Stimulated activated CD8-positive, alpha-beta memory T cell treated with anti-CD3 and anti-CD28 coated beads, Interleukin-15, amount 100 ng/mL, for 4 hours (primary cell): Measurements from ENCODE around the gene LCORL.
"Not testable (repeated sequence)": the region's sequence is repeated elsewhere in the genome, so short reads cannot be mapped to it uniquely, and the experiment has no call there.

Experiments
- DNase-seq, 2 donors: peaks; one replicate each; pipeline ENCODE4 v3.0.0-alpha.2; 2020; ENCODE audit warnings: low read depth in 2 of 2

LCORL gene

DNA sequence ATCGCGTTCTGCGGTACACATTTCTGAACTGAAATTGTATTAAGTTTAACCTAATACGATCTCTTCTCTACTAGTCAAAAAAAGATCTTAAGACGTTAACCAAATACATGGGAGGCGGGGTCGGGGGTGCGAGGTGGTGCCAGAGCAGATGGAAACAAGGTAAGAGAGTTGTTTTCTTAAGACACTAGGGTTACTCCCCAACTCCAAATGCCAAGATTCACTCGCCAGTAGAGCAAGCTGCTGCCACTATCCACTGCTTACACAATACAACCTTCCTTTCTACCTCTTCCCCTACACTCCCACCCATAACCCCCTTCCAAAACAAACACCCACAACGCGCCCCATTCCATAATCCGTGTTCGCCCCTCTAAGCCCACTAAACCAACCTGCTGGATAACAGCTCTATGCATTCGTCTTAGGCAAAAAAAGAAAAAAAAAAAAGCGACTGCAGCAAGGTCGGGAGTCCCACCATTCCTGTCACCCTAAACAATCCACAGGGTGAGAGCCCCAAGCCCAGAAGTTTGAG, 1.3 kb downstream of the LCORL start:
- no peak for DNase-seq

DNA sequence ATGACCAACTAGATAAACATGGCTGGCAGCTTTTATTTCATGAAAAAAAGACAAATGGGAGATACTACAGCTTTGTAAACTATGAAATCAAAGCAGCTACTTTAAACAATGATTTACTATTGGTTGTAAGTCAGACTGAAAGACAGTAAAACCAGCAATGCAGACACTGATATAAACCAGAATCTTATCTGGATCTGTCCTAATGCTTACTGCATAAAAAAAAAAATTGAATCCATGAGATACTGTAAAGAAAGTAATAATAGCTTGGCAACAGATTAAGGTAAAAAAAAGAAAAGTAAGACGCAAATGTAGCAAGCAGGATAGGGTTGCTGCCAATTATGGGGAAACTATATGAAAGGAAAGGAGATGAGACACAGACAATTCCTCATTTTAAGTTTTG, 7.3 kb downstream of the LCORL start:
- no peak for DNase-seq

DNA sequence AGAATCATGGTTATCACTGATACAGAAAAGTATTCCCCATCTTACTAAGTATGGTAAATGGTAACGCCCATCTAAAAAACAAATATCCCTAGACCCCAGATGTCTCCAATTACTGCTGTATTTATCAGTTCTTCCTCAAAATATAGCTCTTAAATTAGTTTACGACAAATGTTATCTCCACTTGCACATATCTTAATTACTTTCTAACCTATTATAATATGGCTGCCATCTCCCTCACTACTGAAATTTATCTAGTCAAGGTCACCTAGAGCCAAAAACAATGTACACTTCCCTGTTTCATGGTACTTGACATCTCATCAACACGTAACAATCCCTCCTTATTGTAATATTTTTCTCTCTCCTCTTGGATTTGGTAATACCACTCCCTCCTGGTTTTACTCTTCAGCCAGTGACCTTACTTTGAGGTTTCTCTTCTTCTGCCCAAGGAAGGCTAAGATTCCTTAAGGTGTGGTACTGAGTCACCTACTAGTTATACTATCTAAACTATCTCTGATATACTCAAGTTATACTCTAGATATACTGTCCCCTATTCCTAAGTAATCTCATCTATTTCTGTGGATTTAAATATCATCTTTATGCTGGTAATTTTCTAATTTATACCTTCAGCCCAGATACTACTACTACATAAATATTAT, 8.6 kb downstream of the LCORL start:
- no peak for DNase-seq

DNA sequence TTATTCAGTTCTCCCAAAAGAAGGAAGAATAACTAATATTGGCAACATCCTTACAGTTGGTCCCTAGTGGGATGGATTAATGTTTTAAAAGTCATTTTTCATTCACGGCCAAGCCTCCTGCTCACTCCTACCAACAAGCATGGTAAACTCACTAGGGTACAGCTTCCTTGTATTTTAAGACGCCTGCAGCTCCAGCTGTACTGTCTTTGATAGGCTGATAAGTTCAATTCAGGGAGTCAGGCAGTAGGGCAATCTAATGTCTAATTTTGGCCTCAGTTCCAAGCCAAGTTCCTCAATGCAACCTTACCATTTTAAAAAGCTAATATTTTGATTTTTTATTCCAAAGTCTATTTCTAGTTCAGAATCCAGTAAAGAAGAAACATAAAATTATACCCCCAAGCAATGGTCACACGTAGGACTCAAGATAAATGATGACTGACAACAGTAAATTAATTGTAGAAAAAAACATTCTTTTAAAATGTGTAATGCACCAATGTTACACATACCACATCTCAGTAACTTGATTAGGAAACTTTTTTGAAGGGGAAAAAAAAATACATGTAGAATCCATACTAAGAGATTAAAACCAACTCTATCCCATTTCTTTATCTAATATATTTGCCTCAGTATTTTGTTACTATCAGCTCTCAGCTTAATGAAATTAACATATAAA, 9.3 kb downstream of the LCORL start:
- DNase-seq = no peak

DNA sequence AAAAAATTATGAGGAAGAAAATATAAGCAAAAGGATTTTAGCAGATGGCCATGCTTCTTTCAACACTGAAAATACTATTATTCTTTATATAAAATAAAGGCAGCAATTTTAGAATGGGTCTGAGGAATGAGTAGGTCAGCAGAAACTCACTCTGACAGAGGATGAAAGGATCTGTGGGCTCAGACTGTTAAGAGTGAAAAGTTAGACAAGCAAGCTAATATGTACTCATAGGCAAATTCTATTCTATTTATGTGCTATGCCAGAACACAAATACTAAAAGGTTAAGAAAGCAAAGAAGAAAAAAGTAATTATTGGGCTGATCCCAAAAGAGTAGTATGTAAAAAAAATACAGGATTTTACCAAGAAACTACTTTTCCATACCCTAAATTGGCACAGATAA, 13.9 kb downstream of the LCORL start:
- DNase-seq = no peak

DNA sequence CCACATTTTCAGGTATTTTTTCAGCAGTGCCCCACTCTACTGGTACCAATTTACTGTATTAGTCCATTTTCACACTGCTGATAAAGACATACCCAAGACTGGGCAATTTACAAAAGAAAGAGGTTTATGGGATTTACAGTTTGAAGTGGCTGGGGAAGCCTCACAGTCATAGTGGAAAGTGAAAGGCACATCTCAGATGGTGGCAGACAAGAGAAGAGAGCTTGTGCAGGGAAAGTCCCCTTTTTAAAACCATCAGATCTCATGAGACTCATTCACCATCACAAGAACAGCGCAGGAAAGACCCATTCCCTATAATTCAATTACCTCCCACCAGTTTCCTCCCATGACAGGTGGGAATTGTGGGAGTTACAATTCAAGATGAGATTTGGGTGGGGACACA, 15.1 kb downstream of the LCORL start:
- DNase-seq = not testable (repeated sequence)

DNA sequence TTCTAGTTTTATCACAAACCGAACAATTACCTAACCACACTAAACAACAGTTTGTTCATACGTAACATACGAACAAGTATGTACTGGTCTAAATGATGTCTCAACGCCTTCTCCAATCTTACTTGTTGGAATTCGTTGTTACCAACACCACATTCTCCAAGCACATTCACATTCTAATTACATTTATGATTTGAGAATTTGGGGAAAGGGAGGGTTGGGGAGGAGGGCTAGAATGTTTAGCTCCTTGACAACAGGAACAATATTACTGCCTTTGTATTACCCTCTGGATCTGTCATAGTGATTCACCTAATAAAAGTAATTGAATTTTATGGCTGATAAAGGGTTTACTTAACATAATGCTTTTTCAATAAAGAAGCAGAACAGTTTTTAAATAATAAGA, 24.4 kb downstream of the LCORL start:
- no peak for DNase-seq

DNA sequence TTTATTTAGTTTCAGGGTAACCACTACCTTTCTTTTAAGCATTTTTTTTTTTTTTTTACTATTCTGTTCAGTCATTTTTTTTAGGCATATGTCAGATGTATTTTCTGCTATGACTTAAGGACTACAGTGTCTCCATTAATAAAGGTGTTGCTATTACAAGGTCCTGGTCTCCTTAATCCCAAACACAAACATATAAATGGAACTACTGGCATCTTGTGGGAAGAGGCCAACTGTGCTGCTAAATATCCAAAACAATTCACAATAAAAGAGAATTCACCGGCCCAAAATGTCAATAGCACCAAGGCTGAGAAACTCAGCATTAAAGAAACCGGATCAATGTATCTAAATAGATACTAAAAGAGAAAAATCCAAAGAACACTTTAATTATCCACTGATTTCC, 26.4 kb downstream of the LCORL start:
- no peak for DNase-seq

DNA sequence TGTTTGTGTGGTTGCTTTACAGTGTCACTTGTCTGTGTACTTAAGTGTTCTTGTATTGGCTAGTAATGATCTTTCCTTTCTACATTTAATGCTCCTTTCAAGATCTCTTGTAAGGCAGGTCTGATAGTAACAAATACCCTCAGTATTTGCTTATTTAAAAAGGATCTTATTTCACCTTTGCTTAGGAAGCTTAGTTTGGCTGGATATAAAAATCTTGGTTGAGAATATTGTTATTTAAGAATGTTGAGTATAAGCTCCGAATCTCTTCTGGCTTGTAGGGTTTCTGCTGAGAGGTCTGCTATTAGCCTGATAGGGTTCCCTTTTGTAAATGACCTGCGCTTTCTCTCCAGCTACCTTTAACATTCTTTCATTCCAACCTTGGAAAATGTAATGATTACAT, 35.7 kb downstream of the LCORL start:
- no peak for DNase-seq

DNA sequence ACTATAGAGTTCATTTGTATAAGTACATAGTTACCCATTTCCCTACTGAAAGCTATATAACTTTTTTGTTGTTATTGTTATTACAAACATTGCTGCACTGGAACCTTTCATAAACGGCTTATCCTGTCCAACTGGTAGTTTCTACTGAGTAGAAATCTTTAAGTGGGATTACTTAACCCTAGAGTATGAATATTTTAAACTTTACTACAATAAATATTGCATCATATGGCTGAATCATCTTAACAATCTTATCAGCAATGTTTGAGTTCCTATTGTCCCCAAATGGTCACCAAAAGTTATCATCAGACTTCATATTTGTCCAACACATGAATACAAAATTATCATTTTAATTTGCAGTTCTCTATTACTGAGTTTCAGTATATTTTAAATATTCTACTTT, 40.5 kb downstream of the LCORL start:
- no peak for DNase-seq

DNA sequence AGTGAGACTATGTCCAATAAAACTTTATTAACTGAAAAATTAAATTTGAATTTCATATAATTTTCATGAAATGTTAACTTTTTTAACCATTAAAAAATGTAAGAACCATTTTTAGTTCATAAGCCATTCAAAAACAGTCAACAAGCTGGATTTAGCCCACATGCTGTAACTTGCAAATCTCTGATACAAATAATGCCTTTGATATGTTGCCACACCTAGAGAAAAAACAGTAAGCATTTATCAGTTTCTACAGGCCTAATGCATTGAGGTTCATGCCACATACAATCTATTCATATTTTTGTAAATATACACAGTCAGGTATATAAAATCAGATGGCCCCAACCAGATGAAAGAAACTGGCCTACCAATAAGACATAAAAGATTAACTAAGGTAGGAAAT, 52.8 kb downstream of the LCORL start:
- DNase-seq = no peak

DNA sequence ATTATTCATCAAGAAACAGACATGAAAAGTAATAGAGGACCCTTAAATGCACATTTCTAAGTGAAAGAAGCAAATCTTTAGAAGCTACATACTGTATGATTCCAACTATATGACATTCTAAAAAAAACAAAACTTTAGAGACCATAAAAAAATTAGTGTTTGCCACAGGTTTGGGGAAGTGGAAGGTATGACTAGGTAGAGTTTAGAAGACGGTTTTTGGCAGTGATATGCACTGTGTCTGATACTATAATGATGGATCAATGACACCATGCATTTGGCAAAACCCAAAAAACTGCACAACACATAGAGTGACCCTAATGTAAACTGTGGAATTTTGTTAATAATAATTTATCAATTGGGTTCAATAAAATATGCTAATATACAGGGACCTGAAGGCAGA, 54.5 kb downstream of the LCORL start:
- DNase-seq = no peak

DNA sequence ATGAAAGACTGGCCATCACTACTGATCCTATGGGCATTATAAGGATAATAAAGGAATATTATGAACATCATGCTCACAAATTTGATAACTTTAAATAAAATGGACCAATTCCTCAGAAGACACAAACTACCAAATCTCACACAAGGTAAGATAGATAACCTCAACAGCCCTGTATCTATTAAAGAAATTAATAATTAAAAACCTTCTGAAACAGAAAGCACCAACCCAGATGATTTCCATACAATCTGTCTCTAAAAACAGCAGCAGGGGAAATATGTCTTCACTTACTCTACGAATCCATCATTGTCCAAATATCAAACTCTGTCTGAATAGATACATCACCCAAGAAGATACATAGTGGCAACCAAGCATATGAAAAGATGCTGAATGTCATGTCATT, 55.2 kb downstream of the LCORL start:
- DNase-seq = no peak

DNA sequence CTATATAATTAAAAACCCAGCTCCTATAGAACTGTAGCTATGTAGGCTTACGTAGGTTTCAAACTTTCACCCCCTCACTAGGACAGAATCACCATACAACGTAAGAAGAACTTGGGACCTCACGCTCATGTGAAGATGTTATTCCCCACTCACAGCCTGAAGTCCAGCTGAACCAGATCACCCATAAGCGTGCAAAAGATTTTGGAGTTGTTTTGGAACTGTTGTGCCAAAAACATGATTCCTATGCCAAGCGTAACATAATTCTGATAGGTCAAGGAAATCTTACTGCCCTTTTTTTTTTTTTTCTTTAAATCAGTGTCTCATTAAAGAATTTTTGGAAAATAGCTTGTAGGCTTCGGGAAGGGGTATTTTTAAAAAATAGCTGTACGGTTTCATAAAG, 57.0 kb downstream of the LCORL start:
- DNase-seq = no peak

DNA sequence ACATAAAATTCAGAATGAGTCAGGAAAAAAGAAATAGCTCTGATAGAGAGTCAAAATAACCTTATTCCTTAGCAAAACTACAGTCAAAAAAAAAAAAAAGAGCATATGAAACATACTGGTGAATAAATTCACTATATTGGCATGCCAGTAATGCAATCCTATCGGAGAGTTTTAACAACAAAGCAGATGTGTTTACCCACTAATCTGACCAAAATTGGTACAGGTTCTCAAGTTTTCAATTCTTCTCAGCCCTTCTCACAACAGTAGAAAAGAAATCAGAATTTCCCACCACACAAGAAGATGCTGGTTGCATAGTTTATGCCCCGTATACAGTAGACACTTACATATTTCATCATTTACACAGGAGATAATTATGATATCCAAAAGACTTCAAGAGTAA, 59.4 kb downstream of the LCORL start:
- no peak for DNase-seq

DNA sequence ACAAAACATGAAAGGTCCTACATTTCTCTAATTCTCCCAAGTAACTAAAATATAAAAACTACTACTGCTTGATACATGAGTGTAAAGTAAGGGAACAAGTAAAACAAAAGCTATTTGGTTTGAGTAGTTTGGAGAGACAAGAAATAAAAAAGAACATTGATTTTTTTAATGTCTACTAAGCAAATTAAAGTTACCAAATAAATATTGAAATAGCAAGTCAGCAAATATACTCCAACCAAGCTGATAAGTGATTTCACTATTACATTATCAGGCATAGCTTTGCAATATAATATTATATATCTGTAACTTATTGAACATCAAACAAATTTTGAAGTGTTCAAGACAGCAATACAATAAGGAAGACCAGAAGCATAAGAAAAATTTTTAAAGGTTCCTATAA, 60.3 kb downstream of the LCORL start:
- DNase-seq = no peak

DNA sequence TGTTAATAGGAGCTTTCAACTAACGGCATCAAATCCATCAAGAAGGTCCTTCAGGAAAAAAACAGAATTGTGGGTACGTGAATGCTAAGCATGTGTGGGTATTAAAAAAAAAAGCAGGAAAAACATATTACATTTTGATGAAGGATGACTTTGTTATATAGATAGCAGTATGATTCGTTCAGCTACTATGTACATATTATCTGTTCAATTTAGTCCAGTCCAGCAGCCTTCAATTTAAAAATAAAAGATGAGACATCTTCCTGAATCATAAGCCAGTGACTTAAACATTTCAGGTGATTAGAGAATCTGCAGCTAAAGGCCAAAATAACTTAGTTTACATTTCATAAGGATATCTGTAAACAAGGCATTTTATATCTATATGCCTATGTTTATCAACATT, 63.4 kb downstream of the LCORL start:
- no peak for DNase-seq

DNA sequence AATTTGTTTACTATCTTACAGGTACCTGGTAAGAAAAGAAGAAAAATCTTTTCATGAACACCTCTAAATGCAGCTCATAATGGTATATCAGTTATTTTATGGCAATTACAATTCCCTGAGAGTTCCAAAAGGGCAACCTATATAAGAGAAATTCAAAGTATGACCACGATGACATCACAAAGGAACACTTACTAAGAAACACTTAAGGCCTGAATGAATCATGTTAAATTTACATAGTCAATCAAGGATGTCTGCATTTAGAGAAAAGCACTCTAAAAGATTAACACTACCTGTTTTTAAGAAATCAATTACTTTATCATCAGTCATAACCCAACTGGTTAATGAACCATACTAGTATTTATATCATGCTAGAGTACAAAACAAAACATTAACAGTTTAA, 63.9 kb downstream of the LCORL start:
- no peak for DNase-seq

DNA sequence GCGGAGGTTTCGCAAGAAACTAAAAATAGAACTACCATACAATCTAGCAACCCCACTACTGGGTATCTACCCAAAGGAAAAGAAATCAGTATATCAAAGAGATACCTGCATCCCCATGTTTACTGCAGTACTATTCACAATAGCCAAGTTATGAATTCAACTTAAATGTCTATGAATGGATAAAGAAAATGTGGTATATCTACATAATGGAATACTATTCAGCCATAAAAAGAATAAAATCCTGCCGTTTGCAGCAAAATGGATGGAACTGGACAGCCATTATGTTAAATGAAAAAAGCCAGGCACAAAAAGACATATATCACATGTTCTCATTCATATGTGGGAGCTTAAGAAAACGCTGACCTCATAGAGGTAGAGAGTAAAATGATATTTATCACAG, 65.3 kb downstream of the LCORL start:
- DNase-seq = no peak

DNA sequence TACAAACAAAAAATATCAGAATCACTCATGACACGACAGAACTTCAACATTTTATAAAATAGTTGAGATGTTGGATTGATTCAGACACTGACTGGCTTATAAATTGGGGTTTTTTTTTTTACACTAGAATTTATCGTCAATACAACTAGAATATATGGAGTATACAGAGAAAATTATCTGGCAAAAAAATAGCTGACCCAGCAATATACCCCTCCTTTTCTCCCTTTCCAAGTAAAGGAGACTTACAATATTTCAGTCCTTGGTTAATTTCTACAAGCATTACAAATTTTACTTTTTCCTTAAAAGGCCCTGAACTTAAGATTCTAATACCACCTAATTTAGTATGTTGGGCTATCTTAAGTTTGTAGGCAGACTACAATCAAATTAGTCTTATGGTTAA, 76.3 kb downstream of the LCORL start:
- DNase-seq = no peak

DNA sequence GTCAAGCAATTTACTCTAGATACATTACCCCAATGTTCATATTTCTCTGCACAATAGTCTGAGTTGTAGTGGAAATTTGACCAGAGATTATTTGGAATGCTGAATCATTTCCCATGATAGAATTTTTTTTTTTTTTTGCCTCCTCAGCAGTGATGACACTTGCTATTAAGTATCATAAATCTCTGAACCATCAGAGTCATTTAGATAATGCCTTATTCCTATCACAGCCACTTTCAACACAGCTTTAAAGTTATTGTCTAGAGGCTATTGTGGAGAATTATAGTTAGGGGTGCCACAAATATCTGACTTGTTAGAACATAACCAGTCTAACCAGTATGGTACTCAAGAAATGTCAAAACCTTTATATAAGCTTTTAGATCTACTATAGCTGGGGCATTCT, 79.8 kb downstream of the LCORL start:
- DNase-seq = no peak

DNA sequence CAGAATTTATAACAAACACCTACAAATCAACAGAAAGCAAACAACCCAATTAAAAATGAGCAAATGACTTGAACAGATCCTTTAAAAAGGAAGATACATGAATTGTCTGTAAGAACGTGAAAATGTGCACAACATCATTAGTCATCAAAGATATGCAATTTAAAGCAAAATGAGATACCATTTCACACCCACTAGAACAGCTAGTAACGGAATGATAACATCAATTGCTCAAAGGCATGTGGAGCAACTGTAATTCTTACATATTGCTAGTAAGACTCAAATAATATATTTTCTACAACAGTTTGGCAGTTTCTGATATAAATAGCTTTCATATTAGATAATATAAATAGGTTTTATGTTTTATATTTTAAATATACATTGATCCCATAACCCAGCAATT, 82.5 kb downstream of the LCORL start:
- no peak for DNase-seq

DNA sequence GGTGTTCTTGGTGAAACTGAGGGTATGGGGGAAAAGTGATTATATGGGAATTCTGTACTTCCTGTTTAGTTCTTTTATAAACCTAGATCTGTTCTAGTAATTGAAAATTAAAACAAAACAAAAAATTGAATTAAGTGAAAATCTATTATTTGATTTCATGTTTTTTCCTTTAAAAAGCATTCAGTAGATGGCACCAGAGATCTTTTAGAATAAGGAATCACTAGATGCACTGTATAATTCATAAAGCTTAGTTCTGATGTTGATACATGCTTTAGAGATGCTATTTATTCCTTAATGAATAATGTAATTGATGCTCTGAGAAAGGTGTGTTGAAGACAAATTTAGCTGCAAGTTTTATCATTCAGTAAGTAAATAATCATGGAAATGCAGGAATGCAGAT, 87.3 kb downstream of the LCORL start:
- DNase-seq = no peak

DNA sequence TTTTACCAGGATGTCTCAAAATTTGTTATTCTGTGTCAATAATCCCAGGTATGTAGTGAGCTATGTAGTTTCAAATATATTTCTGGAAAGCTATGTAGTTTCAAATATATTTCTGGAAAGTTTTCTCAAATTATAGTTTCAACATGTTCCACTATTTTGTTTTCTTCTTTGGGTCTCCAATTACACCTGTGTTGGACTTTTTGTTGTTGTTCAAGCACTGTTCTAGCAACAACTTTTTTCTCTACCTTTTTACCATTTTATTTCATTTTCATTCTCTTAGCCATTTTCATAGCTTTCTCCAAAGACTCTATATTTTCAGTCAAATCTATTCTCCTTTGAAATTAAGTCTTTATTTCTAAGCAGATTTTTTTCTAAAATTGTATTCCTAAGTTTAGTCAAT, 88.4 kb downstream of the LCORL start:
- no peak for DNase-seq
